Omental fat pad (tissue), 4 donors: Measurements from ENCODE around the gene CCDC28A. TPM values are rescaled to one million over a fixed set of nuclear protein-coding genes. Genes with fewer than 3 reads are reported as not detected.

Source experiments
- ATAC-seq: fragments of 150-250 bp; one replicate; pipeline ENCODE4 v1.9.1; 2016; ENCODE audit warnings: mild to moderate bottlenecking, moderate library complexity; ENCODE audit not compliant: low FRiP score
- DNase-seq: peaks from one replicate; pipeline ENCODE4 v3.0.0-alpha.2; 2019; ENCODE audit warnings: low spot score
- CTCF ChIP-seq, 3 donors: fragments of 450-650 bp; IDR thresholded peaks; one replicate each; pipeline ENCODE4 v1.5.1; 2016 to 2017; ENCODE audit warnings: antibody characterized with exemption in 3 of 3, mild to moderate bottlenecking in 3 of 3, moderate library complexity in 2 of 3
- total RNA-seq, 4 donors: library from RNA; depleted of rRNA; stranded (reverse); fragments of >200 nt; gene quantifications; one replicate each; pipeline ENCODE4 v1.1.0, GENCODE V29; 2016

CCDC28A gene
- total RNA-seq, 4 donors from 2014 or later: 10.1 to 25.7 (median 12.8) TPM

- TF ChIP-seq CTCF (IDR thresholded peaks at IDR 0.05): no peak
- DNase-seq: no peak
- no peak for ATAC-seq
Measured at GRCh38 chr6:138803861-138804260, 30.3 kb downstream of the CCDC28A start.

- no peak for TF ChIP-seq CTCF (IDR thresholded peaks at IDR 0.05)
- ATAC-seq (no peak), DNase-seq (no peak)
Measured at GRCh38 chr6:138805016-138805765, 31.6 kb downstream of the CCDC28A start.

GRCh38 chr6:138806889-138807288 lies 33.3 kb downstream of the CCDC28A start:
- no peak for TF ChIP-seq CTCF (IDR thresholded peaks at IDR 0.05)
- DNase-seq: no peak
- no peak for ATAC-seq

GRCh38 chr6:138809677-138810076 lies 36.1 kb downstream of the CCDC28A start:
- no peak for TF ChIP-seq CTCF (IDR thresholded peaks at IDR 0.05)
- ATAC-seq (no peak), DNase-seq (no peak)

- DNase-seq: no peak
- TF ChIP-seq CTCF (IDR thresholded peaks at IDR 0.05): no peak
- ATAC-seq: no peak
Measured at GRCh38 chr6:138811866-138812265, 38.3 kb downstream of the CCDC28A start.

GRCh38 chr6:138814179-138814834 lies 40.7 kb downstream of the CCDC28A start:
- DNase-seq (no peak), ATAC-seq (no peak)
- TF ChIP-seq CTCF (IDR thresholded peaks at IDR 0.05): no peak

- DNase-seq: no peak
- TF ChIP-seq CTCF (IDR thresholded peaks at IDR 0.05): no peak
- ATAC-seq: no peak
Measured at GRCh38 chr6:138815221-138815620, 41.7 kb downstream of the CCDC28A start.
